Lower leg skin (tissue), 3 donors: ENCODE data around the gene NCOA1.

Experiments
- POLR2A ChIP-seq, 2 donors: fragments of 450-650 bp; IDR thresholded peaks; one replicate each; pipeline ENCODE4 v1.6.1; 2016 to 2017; ENCODE audit warnings: antibody characterized with exemption in 2 of 2, mild to moderate bottlenecking in 1 of 2, moderate library complexity in 1 of 2
- TF ChIP-seq, protein P1 (sequence below), 3 donors: fragments of 450-650 bp; IDR thresholded peaks; one replicate each; pipeline ENCODE4 v1.5.1; 2016; ENCODE audit warnings: antibody characterized with exemption in 3 of 3, mild to moderate bottlenecking in 3 of 3, moderate library complexity in 2 of 3

DNA sequence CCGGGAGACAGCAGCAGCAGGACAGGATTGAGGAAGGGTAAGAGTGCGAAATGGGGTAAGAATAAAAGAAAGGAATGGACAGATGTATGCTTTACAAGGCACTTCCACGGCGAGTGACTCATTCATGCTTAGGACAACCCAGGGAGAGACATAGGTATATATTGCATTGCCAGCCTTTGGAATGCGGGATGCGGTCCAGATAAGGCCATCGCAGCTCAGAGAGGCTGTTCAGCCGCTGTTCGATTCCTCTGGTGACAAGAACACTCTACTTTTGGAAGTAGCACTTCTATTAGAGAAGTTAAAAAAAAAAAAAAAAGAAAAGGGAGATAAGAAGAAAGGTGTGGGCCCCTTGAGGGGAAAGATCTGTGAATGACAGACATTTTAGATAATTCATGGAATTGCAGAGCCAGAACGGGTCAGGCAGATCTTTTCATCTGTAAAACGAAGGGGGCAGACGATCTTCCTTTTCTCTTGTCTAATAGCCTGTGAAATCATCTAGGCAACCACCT is 819 bp upstream of the NCOA1 start:
- TF ChIP-seq POLR2A (IDR thresholded peaks at IDR 0.05) = no peak
- TF ChIP-seq, protein P1, sequence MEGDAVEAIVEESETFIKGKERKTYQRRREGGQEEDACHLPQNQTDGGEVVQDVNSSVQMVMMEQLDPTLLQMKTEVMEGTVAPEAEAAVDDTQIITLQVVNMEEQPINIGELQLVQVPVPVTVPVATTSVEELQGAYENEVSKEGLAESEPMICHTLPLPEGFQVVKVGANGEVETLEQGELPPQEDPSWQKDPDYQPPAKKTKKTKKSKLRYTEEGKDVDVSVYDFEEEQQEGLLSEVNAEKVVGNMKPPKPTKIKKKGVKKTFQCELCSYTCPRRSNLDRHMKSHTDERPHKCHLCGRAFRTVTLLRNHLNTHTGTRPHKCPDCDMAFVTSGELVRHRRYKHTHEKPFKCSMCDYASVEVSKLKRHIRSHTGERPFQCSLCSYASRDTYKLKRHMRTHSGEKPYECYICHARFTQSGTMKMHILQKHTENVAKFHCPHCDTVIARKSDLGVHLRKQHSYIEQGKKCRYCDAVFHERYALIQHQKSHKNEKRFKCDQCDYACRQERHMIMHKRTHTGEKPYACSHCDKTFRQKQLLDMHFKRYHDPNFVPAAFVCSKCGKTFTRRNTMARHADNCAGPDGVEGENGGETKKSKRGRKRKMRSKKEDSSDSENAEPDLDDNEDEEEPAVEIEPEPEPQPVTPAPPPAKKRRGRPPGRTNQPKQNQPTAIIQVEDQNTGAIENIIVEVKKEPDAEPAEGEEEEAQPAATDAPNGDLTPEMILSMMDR (IDR thresholded peaks at IDR 0.05) = no peak
